ENCODE data around the gene STRADB. TPM values are rescaled to one million over a fixed set of nuclear protein-coding genes. Genes with fewer than 3 reads are reported as not detected.

Gene STRADB
- total RNA-seq, 1 experiment from 2014 or later: 24.3 TPM

GRCh38 chr2:201413143-201413542 lies 38.4 kb upstream of the STRADB start:
- intact Hi-C loops (cut with micrococcal nuclease; ENCODE audit: unreplicated experiment): no loop called here
- POLR2A ChIA-PET (ENCODE audit: low non-redundant PET): no interaction called here
- DNase-seq (ENCODE audit: low spot score): no peak

GRCh38 chr2:201413552-201413951 lies 38.0 kb upstream of the STRADB start:
- BruUV-seq (replicated peaks): no TSS peak
- no peak overlapping the region for H3K27ac ChIP-seq (ENCODE audit: low read depth, low read length, poor library complexity, severe bottlenecking)
- no peak overlapping the region for H3K4me3 ChIP-seq (ENCODE audit: low read depth, low read length, poor library complexity, severe bottlenecking)
- no peaks in the 10 kb centered on the region for H3K36me3 ChIP-seq (ENCODE audit: insufficient read depth, low read length, poor library complexity, severe bottlenecking)
- no peaks in the 10 kb centered on the region for H3K27me3 ChIP-seq (replicated peaks; ENCODE audit: insufficient read depth, low read depth, low read length, poor library complexity)
- peaks cover 15% of the 10 kb centered on the region for H3K4me1 ChIP-seq (ENCODE audit: insufficient read depth, low read length, poor library complexity, severe bottlenecking)
- CTCF ChIA-PET: no interaction called here
- no peaks in the 10 kb centered on the region for H3K9me3 ChIP-seq (ENCODE audit: low read depth, low read length, poor library complexity, severe bottlenecking)
- no peak for DNase-seq (ENCODE audit: low spot score)
- POLR2A ChIA-PET (ENCODE audit: low non-redundant PET): no interaction called here
- intact Hi-C loops (cut with micrococcal nuclease; ENCODE audit: unreplicated experiment): no loop called here
- TF ChIP-seq CTCF (conservative IDR thresholded peaks at IDR 0.05; ENCODE audit: low read depth, low read length) (no peak), EZH2 (IDR thresholded peaks at IDR 0.05; ENCODE audit: borderline replicate concordance, low read depth, low read length, poor library complexity, severe bottlenecking) (no peak)

More at GRCh38 chr2:201413143-201413542, 38.4 kb upstream of the STRADB start:
- CTCF ChIA-PET: no interaction called here
- no peaks in the 10 kb centered on the region for H3K9me3 ChIP-seq (ENCODE audit: low read depth, low read length, poor library complexity, severe bottlenecking)
- no peaks in the 10 kb centered on the region for H3K36me3 ChIP-seq (ENCODE audit: insufficient read depth, low read length, poor library complexity, severe bottlenecking)
- TF ChIP-seq EZH2 (IDR thresholded peaks at IDR 0.05; ENCODE audit: borderline replicate concordance, low read depth, low read length, poor library complexity, severe bottlenecking): no peak
- no peak for TF ChIP-seq CTCF (conservative IDR thresholded peaks at IDR 0.05; ENCODE audit: low read depth, low read length)
- H3K4me1 ChIP-seq (ENCODE audit: insufficient read depth, low read length, poor library complexity, severe bottlenecking): peaks cover 15% of the 10 kb centered on the region
- H3K4me3 ChIP-seq (ENCODE audit: low read depth, low read length, poor library complexity, severe bottlenecking): no peak overlapping the region
- H3K27me3 ChIP-seq (replicated peaks; ENCODE audit: insufficient read depth, low read depth, low read length, poor library complexity): no peaks in the 10 kb centered on the region
- no peak overlapping the region for H3K27ac ChIP-seq (ENCODE audit: low read depth, low read length, poor library complexity, severe bottlenecking)
- no TSS peak for BruUV-seq (replicated peaks)

- Histone ChIP-seq H3K27me3 (replicated peaks; ENCODE audit: insufficient read depth, low read depth, low read length, poor library complexity) (no peaks in the 10 kb centered on the region), H3K36me3 (ENCODE audit: insufficient read depth, low read length, poor library complexity, severe bottlenecking) (no peaks in the 10 kb centered on the region), H3K4me1 (ENCODE audit: insufficient read depth, low read length, poor library complexity, severe bottlenecking) (peaks cover 15% of the 10 kb centered on the region), H3K9me3 (ENCODE audit: low read depth, low read length, poor library complexity, severe bottlenecking) (no peaks in the 10 kb centered on the region), H3K4me3 (ENCODE audit: low read depth, low read length, poor library complexity, severe bottlenecking) (no peak overlapping the region), H3K27ac (ENCODE audit: low read depth, low read length, poor library complexity, severe bottlenecking) (no peak overlapping the region)
- intact Hi-C loops (cut with micrococcal nuclease; ENCODE audit: unreplicated experiment): no loop called here
- ChIA-PET CTCF (no interaction called here), POLR2A (ENCODE audit: low non-redundant PET) (no interaction called here)
- no peak for TF ChIP-seq CTCF (conservative IDR thresholded peaks at IDR 0.05; ENCODE audit: low read depth, low read length)
- no peak for TF ChIP-seq EZH2 (IDR thresholded peaks at IDR 0.05; ENCODE audit: borderline replicate concordance, low read depth, low read length, poor library complexity, severe bottlenecking)
- DNase-seq (ENCODE audit: low spot score): no peak
- BruUV-seq (replicated peaks): no TSS peak
These were observed 37.2 kb upstream of the STRADB start for GRCh38 chr2:201414099-201415023.
